Transverse colon (tissue), 4 donors: ENCODE data around the gene SLC39A9.

Experiments used
- EP300 ChIP-seq: sonication (generic); formaldehyde crosslinking; IDR thresholded peaks from one replicate; pipeline ENCODE4 v1.6.1; 2017; ENCODE audit warnings: antibody characterized with exemption, low read depth
- POLR2A ChIP-seq: fragments of 450-650 bp; IDR thresholded peaks from one replicate; pipeline ENCODE4 v1.6.1; 2016; ENCODE audit warnings: antibody characterized with exemption, mild to moderate bottlenecking, moderate library complexity
- POLR2AphosphoS5 ChIP-seq, 3 donors: sonication (generic); formaldehyde crosslinking; IDR thresholded peaks; one replicate each; pipeline ENCODE4 v1.6.1; 2016; ENCODE audit warnings: antibody characterized with exemption in 3 of 3
- TF ChIP-seq, protein P1 (sequence below), 5 experiments: fragments of 200-600 bp in 3 of 5; fragments of 450-650 bp in 2 of 5; sonication (generic) in 3 of 5; IDR thresholded peaks; 1 replicate in 2 of 5; 2 replicates in 3 of 5; pipeline ENCODE4 v1.5.1; 2016 to 2017; ENCODE audit warnings: antibody characterized with exemption in 5 of 5, inconsistent platforms in 3 of 5, mild to moderate bottlenecking in 2 of 5, moderate library complexity in 1 of 5

DNA sequence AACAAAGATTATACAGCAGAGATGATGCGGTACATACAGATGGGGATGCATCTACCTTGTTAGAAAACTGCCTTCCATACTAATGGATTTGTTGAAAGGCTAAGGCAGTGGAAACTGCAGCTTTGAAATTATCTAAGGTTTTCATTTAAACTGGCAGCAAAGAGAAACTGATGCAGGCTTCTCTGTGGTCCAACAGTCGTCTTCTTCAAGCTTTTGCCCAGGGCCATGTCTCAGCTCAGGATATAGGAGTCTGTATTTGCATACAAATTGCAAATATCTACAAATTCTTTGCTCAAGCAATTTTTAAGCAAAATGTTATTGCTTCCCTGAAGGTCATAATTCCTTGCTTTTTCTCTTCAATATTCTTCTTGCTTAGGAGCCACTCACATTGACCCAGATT, 34.1 kb upstream of the SLC39A9 start:
- TF ChIP-seq, protein P1, sequence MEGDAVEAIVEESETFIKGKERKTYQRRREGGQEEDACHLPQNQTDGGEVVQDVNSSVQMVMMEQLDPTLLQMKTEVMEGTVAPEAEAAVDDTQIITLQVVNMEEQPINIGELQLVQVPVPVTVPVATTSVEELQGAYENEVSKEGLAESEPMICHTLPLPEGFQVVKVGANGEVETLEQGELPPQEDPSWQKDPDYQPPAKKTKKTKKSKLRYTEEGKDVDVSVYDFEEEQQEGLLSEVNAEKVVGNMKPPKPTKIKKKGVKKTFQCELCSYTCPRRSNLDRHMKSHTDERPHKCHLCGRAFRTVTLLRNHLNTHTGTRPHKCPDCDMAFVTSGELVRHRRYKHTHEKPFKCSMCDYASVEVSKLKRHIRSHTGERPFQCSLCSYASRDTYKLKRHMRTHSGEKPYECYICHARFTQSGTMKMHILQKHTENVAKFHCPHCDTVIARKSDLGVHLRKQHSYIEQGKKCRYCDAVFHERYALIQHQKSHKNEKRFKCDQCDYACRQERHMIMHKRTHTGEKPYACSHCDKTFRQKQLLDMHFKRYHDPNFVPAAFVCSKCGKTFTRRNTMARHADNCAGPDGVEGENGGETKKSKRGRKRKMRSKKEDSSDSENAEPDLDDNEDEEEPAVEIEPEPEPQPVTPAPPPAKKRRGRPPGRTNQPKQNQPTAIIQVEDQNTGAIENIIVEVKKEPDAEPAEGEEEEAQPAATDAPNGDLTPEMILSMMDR (IDR thresholded peaks at IDR 0.05) = no peak
- TF ChIP-seq EP300 (no peak), POLR2A (no peak), POLR2AphosphoS5 (IDR thresholded peaks at IDR 0.05) (no peak)
